Activated naive CD8-positive, alpha-beta T cell (primary cell): Measurements from ENCODE around the gene MPHOSPH10.
"Not testable (repeated sequence)": the region's sequence is repeated elsewhere in the genome, so short reads cannot be mapped to it uniquely, and the experiment has no call there.

Experiments
- H3K27ac Mint-ChIP-seq: one replicate; pipeline ENCODE4 v1.8.0; 2021; ENCODE audit warnings: mixed read lengths
- H3K27me3 Mint-ChIP-seq: one replicate; pipeline ENCODE4 v1.8.0; 2021; ENCODE audit warnings: mixed read lengths
- H3K36me3 Mint-ChIP-seq: one replicate; pipeline ENCODE4 v1.8.0; 2021; ENCODE audit warnings: mixed read lengths
- H3K4me1 Mint-ChIP-seq: one replicate; pipeline ENCODE4 v1.8.0; 2021; ENCODE audit warnings: low read depth, mixed read lengths
- H3K4me3 Mint-ChIP-seq: one replicate; pipeline ENCODE4 v1.8.0; 2021; ENCODE audit warnings: mild to moderate bottlenecking, mixed read lengths
- H3K9me3 Mint-ChIP-seq: one replicate; pipeline ENCODE4 v1.8.0; 2021; ENCODE audit warnings: low read depth, mixed read lengths

The MPHOSPH10 gene

DNA sequence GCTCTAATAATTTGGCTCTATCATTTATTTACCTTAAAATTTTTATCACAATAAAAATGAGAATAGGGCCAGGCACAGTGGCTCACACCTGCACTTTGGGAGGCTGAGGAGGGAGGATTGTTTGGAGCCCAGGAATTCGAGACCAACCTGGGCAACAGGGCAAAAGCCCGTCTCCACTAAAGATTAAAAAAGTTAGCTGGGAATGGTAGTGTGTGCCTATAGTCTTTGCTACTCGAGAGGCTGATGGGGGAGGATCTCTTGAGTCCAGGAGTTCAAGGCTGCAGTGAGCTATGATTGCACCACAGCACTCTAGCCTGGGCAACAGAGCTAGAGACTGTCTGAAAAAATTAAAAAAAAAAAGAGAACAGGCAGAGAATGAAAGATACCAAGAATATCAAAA, 5.7 kb downstream of the MPHOSPH10 start:
- Mint-ChIP-seq H3K4me1 (no peaks in the 10 kb centered on the region), H3K9me3 (no peaks in the 10 kb centered on the region), H3K27me3 (no peaks in the 10 kb centered on the region), H3K27ac (no peak overlapping the region), H3K36me3 (peaks cover 7% of the 10 kb centered on the region), H3K4me3 (no peak overlapping the region)

DNA sequence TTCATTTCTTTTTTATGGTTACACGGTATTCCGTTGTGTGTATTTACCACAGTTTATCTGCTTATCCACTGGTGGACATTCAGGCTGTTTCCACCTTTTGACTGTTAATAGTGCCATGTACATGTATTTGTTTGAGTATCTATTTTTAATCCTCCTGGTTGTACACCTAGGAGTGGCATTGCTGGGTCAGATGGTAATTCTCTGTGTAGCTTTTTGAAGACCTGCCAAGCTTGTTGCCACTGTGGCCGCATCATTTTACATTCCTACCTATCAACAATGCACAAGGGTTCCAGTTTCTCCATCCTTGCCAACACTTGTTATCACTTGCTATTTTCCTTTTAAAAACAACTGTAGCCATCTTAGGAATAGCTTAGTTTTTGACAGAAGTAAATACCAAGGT, 13.3 kb downstream of the MPHOSPH10 start:
- Mint-ChIP-seq H3K36me3 (peaks cover 10% of the 10 kb centered on the region), H3K27me3 (no peaks in the 10 kb centered on the region), H3K9me3 (no peaks in the 10 kb centered on the region), H3K27ac (no peak overlapping the region), H3K4me3 (no peak overlapping the region), H3K4me1 (no peaks in the 10 kb centered on the region)

DNA sequence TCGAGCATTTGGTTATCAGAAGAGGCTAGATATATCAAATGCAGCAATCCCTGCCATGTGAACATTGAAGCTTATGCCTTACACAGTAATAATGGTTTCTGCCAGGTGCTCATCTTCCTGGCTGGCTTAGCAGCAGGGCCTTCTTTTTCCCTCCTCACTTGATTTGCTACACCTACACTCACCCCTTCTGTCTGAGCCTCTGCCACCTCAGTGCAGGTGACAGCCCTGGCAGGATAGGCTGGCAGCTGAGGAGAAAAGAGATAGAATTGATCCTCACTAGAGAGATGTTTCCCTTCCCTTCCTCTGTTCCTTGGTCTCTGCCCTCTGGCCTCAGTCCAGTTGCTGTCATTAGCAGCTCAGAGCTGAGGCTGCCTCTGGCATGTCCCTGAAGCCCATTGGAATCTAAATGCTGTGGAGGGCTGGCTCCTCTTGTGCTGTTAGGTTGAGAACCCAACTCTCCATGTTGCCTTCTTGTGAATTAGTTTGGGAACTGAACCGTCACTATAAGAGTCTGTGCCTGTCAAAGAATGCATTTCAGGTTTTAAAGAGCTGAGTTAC, 18.2 kb downstream of the MPHOSPH10 start:
- Mint-ChIP-seq H3K4me3 (no peak overlapping the region), H3K36me3 (peaks cover 10% of the 10 kb centered on the region), H3K9me3 (no peaks in the 10 kb centered on the region), H3K4me1 (no peaks in the 10 kb centered on the region), H3K27me3 (no peaks in the 10 kb centered on the region), H3K27ac (no peak overlapping the region)

DNA sequence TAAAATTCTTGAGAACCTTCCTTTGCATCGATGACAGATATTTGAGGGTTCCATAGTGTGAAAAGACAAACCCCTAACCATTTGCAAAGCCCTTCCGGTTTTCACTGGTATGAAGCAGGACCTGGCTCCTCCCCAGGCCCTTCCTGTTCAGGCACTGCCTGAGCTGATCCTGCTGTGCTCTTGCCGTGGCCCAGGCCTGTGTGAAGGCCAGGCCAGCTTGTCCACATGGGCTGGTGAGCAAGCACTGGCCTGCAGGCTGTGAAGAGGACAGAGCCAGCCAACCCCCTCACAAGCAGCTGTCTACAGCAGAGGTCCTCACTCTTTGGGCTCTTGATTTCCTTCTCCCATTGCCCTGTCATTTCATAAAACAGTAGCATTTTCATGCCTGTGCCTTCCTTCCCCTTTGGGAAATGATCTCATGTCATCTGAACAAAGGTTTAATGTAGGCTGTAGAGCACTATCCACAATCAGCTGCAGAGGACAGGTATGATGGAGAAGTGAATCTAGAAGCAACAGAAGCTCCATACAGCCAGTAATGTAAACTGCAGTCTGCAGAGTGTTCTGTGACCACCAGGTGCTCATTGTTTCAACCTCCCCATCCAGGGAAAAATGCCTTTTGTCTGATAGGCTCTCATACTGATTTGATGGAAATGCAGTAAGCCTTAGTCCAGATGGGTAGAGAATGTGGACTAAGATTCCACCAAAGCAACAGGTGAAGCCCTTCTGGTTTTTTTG, 19.8 kb downstream of the MPHOSPH10 start:
- Mint-ChIP-seq H3K36me3 (peaks cover 8% of the 10 kb centered on the region), H3K27me3 (no peaks in the 10 kb centered on the region)

DNA sequence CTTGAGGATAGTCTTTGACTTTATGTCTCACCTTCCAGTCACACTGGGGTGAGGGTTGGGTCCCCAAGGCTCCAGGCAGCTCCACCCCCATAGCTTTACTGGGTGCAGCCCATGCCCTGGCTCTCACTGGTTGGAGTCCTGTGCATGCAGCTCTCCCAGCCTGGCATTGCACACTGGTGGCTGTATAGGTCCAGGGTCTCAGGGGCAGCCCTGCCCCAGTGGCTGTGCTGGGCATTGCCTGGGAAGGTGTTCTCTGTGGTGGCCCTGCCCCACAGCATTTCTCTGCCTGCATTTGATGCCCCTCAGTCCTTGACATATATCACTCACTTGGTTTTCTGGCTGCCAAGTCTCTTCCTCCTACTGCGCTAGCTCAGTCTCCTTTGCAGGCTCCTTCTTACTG, 21.2 kb downstream of the MPHOSPH10 start:
- H3K36me3 Mint-ChIP-seq = peaks cover 8% of the 10 kb centered on the region
- H3K27me3 Mint-ChIP-seq = peaks cover 2% of the 10 kb centered on the region
- no peak overlapping the region for H3K27ac Mint-ChIP-seq
- H3K4me1 Mint-ChIP-seq = no peaks in the 10 kb centered on the region
- no peak overlapping the region for H3K4me3 Mint-ChIP-seq
- H3K9me3 Mint-ChIP-seq = no peaks in the 10 kb centered on the region

More for the DNA sequence above, 19.8 kb downstream of the MPHOSPH10 start:
- H3K9me3 Mint-ChIP-seq = no peaks in the 10 kb centered on the region
- no peaks in the 10 kb centered on the region for H3K4me1 Mint-ChIP-seq
- peak overlapping the region; percentile 75 for H3K27ac Mint-ChIP-seq
- no peak overlapping the region for H3K4me3 Mint-ChIP-seq

DNA sequence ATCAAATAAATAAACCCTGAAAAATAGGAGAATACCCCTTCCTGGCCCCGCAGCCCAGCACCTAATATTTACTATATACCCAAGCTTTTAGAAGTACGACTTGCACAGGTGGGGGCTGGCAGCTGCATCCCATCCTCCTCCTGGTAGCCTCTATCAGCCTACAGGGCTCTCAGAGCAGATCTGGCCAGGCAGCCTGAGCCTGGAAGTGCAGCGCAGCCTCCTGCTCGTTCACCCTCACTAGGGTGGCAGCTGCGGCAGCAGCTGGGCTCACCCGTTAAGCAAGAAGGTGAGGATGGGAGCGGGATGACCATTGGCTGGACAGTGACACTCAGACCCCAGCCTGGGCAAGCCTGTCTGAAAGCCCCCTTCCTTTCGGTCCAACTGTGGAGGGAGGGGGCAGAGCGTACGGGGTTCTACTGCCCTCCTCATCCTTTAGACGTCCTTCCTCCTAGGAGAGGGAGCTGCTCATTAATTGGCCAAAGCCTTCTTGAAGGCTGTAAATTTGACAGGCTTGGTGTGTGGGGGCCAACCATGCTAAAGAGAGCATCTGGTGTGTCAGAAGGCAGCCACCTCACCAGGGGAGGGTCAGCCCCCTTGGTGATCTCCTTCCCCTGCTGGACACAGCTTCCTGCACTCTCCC, 23.3 kb downstream of the MPHOSPH10 start:
- Mint-ChIP-seq H3K27me3 (peaks cover 2% of the 10 kb centered on the region), H3K4me3 (no peak overlapping the region), H3K27ac (no peak overlapping the region), H3K36me3 (peaks cover 6% of the 10 kb centered on the region), H3K9me3 (no peaks in the 10 kb centered on the region), H3K4me1 (peaks cover 5% of the 10 kb centered on the region)

DNA sequence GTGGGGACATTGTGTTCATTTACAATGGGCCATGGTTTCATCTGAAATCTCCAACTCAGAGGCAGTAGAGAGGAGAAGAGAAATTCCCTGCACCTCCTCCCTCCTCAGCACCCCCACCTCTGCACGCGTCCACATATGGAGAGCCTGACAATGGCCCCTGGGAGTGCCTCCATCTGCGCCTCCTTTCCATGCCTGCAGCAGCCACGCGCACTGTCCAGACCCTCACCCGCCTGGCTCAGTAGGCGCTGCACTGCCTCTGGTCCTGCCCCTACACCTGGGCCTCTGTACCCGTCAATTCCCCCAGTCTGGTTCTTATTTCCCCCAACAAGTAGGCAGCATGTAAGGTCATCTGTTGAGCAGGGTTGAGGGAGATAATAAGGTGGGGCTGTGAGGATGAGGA, 23.8 kb downstream of the MPHOSPH10 start:
- H3K9me3 Mint-ChIP-seq = no peaks in the 10 kb centered on the region
- H3K4me1 Mint-ChIP-seq = peaks cover 5% of the 10 kb centered on the region
- peaks cover 2% of the 10 kb centered on the region for H3K27me3 Mint-ChIP-seq
- H3K27ac Mint-ChIP-seq = no peak overlapping the region
- peaks cover 4% of the 10 kb centered on the region for H3K36me3 Mint-ChIP-seq
- no peak overlapping the region for H3K4me3 Mint-ChIP-seq

DNA sequence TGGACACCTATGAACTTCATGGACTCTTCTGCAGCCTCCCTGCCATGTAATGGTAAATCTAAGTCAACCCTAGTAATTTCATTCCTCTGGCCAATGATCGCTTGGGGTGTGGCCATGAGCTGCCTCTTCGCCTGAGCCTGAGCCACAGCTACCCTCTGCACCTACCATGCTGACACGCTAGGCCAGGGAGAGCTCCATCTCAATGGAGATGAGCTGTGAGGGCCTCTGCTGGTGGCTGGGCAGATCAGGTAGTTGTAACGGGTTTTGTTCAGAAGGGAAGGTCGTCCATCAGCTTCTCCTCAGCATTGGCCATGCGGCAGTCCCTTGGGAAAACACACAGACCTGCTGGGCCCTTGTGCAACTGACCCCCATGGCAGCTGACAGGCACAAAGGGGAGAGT, 24.4 kb downstream of the MPHOSPH10 start:
- Mint-ChIP-seq H3K27me3 (peaks cover 2% of the 10 kb centered on the region), H3K4me1 (peaks cover 5% of the 10 kb centered on the region), H3K4me3 (no peak overlapping the region), H3K36me3 (peaks cover 4% of the 10 kb centered on the region), H3K27ac (no peak overlapping the region), H3K9me3 (no peaks in the 10 kb centered on the region)

DNA sequence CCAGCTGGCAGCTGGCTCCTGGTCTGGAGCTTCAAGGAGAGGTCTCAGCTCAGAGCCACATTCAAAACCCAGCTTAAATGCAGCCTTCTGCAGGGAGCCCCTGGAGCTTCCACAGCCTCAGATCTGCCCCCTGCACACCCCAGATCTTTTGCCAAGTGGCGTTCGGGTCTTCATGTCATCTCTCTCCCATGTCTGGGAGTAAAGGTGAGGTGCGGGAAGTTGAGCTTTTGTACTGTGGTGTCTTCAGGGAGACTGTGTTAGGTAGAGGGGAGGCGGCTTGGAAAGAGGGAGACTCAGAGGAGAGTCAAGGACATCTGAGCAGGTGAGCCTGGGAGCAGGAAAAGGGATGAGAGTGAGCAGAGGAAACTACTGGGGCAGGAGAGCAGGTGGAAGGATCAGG, 25.4 kb downstream of the MPHOSPH10 start:
- Mint-ChIP-seq H3K4me3 (no peak overlapping the region), H3K27me3 (peaks cover 2% of the 10 kb centered on the region), H3K4me1 (peaks cover 5% of the 10 kb centered on the region), H3K27ac (no peak overlapping the region), H3K36me3 (no peaks in the 10 kb centered on the region), H3K9me3 (no peaks in the 10 kb centered on the region)

DNA sequence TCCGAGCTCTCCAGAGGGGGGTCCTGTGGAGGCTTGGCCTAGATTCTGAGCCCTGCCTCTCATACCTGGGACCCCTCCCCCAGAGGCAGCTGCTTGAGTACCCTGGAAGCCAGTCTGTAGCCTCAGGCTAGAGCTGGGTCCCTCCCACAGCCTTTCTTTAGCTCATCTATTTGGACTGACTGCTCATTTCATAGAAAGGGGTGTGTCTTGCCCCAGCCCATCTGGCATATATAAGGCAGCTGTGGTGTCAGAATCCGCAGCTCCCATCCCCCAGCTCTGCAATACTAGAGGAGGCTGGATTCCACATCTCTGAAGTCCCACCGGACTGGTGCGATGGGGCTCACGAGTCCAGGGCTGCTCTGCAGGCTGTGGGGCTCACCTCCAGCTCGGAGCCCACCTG, 26.1 kb downstream of the MPHOSPH10 start:
- Mint-ChIP-seq H3K4me1 (peaks cover 5% of the 10 kb centered on the region), H3K27ac (no peak overlapping the region), H3K27me3 (peaks cover 2% of the 10 kb centered on the region), H3K9me3 (no peaks in the 10 kb centered on the region), H3K4me3 (no peak overlapping the region), H3K36me3 (no peaks in the 10 kb centered on the region)

DNA sequence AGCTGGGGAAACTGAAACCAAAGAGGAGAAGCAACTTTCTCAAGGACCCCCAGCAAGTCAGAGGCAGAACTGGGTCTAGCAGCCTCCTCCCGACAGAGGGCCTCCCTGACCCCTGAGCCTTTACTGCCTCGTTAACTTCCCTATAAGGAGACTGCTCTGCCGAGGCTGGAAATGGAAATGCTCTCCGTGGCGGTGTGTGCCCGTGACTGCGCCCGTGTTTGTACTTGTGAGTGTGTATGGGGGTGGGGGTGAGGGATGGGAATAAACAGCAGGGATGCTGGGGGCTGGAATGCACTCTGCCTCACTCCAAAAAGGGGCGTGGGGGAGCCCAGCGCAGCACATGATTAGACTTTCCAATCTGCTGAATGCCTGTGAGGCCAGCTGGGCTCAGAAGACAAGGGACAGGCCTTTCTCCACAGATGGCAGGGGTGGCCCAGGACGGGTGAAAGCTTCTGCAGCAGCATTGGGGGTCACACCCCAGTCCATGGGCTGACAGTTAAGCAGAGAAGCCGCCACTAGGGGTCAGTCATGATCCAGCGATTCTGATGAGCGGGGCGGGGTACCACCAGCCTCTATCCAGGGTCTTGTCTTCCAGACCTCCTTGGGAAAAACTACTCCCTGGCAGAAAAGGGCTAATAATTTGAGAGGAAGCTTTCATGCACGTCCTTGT, 26.8 kb downstream of the MPHOSPH10 start:
- no peak overlapping the region for H3K27ac Mint-ChIP-seq
- no peak overlapping the region for H3K4me3 Mint-ChIP-seq

DNA sequence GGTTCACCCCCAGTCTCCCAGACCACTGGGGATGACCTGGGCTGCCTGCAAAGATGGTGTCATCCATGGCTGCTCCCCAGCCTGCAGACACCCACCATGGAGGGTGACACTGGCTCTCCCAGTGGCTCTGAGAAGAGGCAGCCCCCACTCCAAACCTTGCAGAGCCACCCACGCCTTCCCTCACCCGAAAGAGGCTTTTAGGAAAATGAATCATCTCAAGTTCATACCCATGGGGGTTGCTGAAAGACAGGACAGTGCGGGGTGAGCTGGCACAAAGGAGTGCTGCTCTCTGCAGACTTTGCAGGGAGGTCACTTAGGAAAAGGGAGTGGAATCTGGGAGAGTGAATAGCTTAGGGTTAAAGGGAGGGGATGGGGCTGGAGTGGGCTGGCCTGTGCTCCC, 36.4 kb downstream of the MPHOSPH10 start:
- H3K9me3 Mint-ChIP-seq = no peaks in the 10 kb centered on the region
- no peak overlapping the region for H3K27ac Mint-ChIP-seq
- no peak overlapping the region for H3K4me3 Mint-ChIP-seq
- H3K27me3 Mint-ChIP-seq = peaks cover 2% of the 10 kb centered on the region
- no peaks in the 10 kb centered on the region for H3K36me3 Mint-ChIP-seq
- H3K4me1 Mint-ChIP-seq = no peaks in the 10 kb centered on the region

More for the DNA sequence above, 26.8 kb downstream of the MPHOSPH10 start:
- Mint-ChIP-seq H3K4me1 (peaks cover 5% of the 10 kb centered on the region), H3K36me3 (no peaks in the 10 kb centered on the region), H3K27me3 (peaks cover 2% of the 10 kb centered on the region), H3K9me3 (no peaks in the 10 kb centered on the region)

DNA sequence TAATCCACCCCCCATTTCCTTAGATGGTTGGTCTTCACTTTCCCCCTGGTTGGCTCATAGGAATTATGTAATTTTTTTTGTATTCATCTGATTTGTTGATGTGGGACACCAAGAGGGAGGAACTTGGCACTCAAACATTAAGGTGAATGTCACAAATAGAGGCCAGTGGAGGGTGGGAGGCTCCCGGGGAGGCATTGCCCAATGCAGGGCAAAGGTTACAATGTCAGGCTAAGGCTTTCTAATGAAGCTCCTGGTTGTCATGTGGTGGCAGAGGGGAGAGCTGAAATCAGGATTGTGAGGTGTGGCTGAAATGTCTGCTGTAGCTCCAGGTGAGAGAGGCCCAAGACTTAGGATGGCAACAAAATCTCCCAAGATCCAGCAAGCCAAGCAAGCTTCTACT, 42.7 kb downstream of the MPHOSPH10 start:
- no peaks in the 10 kb centered on the region for H3K36me3 Mint-ChIP-seq
- peaks cover 5% of the 10 kb centered on the region for H3K4me1 Mint-ChIP-seq
- no peak overlapping the region for H3K4me3 Mint-ChIP-seq
- no peak overlapping the region for H3K27ac Mint-ChIP-seq
- peaks cover 2% of the 10 kb centered on the region for H3K27me3 Mint-ChIP-seq
- H3K9me3 Mint-ChIP-seq = no peaks in the 10 kb centered on the region

DNA sequence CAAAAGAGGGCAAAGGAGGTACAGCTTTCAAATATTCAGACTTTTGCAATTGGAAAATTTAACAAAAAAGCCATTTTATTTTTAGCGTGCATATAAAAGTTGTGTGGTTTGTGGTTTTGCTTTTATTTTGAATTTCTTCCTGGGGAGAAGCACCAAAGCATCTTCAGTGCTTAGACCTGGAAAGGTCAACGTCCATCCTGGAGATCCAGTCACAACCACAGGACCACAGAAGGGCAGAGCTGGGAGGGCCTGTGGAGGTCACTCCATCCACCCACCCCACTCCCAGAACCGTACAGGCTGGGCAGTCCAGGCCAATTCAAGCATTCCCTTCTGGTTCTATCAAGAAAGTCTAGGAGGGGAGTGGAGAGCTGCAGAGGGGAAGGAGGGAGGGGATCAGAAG, 43.8 kb downstream of the MPHOSPH10 start:
- H3K4me3 Mint-ChIP-seq = no peak overlapping the region
- H3K27ac Mint-ChIP-seq = no peak overlapping the region
- H3K36me3 Mint-ChIP-seq = no peaks in the 10 kb centered on the region
- no peaks in the 10 kb centered on the region for H3K9me3 Mint-ChIP-seq
- peaks cover 2% of the 10 kb centered on the region for H3K27me3 Mint-ChIP-seq
- H3K4me1 Mint-ChIP-seq = peaks cover 5% of the 10 kb centered on the region

DNA sequence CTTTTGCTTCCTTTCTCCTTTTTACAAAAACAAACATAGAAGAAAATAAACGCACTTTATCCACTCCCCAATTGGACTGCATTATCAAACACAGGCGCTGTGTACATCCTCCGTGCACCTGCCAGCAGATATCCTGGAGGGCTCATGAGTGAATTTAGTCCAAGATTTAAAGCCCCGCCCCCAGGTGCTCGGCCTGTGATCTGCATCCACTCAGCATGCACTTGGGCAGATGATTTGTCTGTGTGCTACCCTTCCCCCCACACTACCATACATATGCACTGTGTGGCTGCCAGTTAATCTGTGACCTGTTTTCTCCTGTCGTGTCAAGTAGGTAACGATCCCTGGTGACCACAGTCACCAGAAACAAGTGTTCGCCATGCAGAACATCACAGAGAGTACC, 48.4 kb downstream of the MPHOSPH10 start:
- not testable (repeated sequence) for H3K27me3 Mint-ChIP-seq, H3K36me3 Mint-ChIP-seq, H3K4me3 Mint-ChIP-seq, H3K27ac Mint-ChIP-seq, H3K9me3 Mint-ChIP-seq
- H3K4me1 Mint-ChIP-seq = peaks cover 10% of the 10 kb centered on the region
